CD14-positive monocyte (primary cell): ENCODE data around the gene USP46. TPM values are rescaled to one million over a fixed set of nuclear protein-coding genes. Genes with fewer than 3 reads are reported as not detected.
A peak's percentile ranks its signal among the peaks of the same experiment; 100 is the strongest.

Experiments used
- DNase-seq, 3 donors: peaks; one replicate each; pipeline ENCODE4 v3.0.0-alpha.2; 2011 to 2022
- H2AFZ ChIP-seq: 2 replicates; pipeline ENCODE4 v1.6.0; 2012; ENCODE audit warnings: mild to moderate bottlenecking, low read depth, low read length, inconsistent platforms; ENCODE audit not compliant: insufficient read depth, poor library complexity, severe bottlenecking
- H3K27ac ChIP-seq, 2 donors: 1 replicate in 1 of 2; 2 replicates in 1 of 2; pipeline ENCODE4 v1.5.1; 2012 to 2013; ENCODE audit warnings: low read length in 2 of 2, control low read depth in 1 of 2, inconsistent platforms in 1 of 2, low read depth in 1 of 2, mild to moderate bottlenecking in 1 of 2
- H3K27me3 ChIP-seq, 2 donors: one replicate each; pipeline versions ENCODE4 v1.6.0 to v1.6.1; 2011 to 2013; ENCODE audit warnings: low read length in 2 of 2; ENCODE audit not compliant: control insufficient read depth in 2 of 2, insufficient read depth in 2 of 2
- H3K36me3 ChIP-seq, 2 donors: replicated peaks in 1 of 2; 1 replicate in 1 of 2; 2 replicates in 1 of 2; pipeline versions ENCODE4 v1.5.1 to v1.6.1; 2012 to 2013; ENCODE audit warnings: low read length in 2 of 2, control low read depth in 1 of 2, inconsistent platforms in 1 of 2, mild to moderate bottlenecking in 1 of 2; ENCODE audit not compliant: insufficient read depth in 2 of 2, control insufficient read depth in 1 of 2
- H3K4me1 ChIP-seq, 2 donors: 1 replicate in 1 of 2; 2 replicates in 1 of 2; pipeline versions ENCODE4 v1.5.1 to v1.6.1; 2012 to 2013; ENCODE audit warnings: low read length in 2 of 2, control low read depth in 1 of 2, inconsistent platforms in 1 of 2, mild to moderate bottlenecking in 1 of 2, moderate library complexity in 1 of 2; ENCODE audit not compliant: insufficient read depth in 2 of 2, control insufficient read depth in 1 of 2
- H3K4me2 ChIP-seq: replicated peaks from 2 replicates; pipeline ENCODE3; 2012; ENCODE audit warnings: low read length, moderate library complexity, mild to moderate bottlenecking; ENCODE audit not compliant: poor library complexity, severe bottlenecking; ENCODE audit errors: extremely low read depth
- H3K4me3 ChIP-seq, 3 experiments: fragments of 200-600 bp in 1 of 3; sonication (generic) in 1 of 3; replicated peaks in 1 of 3; 1 replicate in 2 of 3; 2 replicates in 1 of 3; pipeline ENCODE4 v1.5.1; 2011 to 2013; ENCODE audit warnings: low read length in 3 of 3, mild to moderate bottlenecking in 3 of 3, control low read depth in 2 of 3, low read depth in 2 of 3, inconsistent platforms in 1 of 3, moderate library complexity in 1 of 3
- H3K79me2 ChIP-seq: 2 replicates; pipeline ENCODE4 v1.6.0; 2012; ENCODE audit warnings: mild to moderate bottlenecking, control low read depth, inconsistent platforms, low read length, moderate library complexity; ENCODE audit not compliant: insufficient read depth
- H3K9ac ChIP-seq: 2 replicates; pipeline ENCODE4 v1.6.0; 2017; ENCODE audit warnings: low read length, mild to moderate bottlenecking; ENCODE audit not compliant: insufficient read depth, poor library complexity, severe bottlenecking
- H3K9me3 ChIP-seq, 2 donors: replicated peaks in 1 of 2; 1 replicate in 1 of 2; 2 replicates in 1 of 2; pipeline versions ENCODE4 v1.5.1 to v1.6.1; 2012 to 2013; ENCODE audit warnings: low read length in 2 of 2, control low read depth in 1 of 2; ENCODE audit not compliant: control insufficient read depth in 1 of 2, insufficient read depth in 1 of 2
- H4K20me1 ChIP-seq: 2 replicates; pipeline ENCODE4 v1.6.0; 2012; ENCODE audit warnings: mild to moderate bottlenecking, low read length, control low read depth, moderate library complexity; ENCODE audit not compliant: insufficient read depth
- H3K27ac Mint-ChIP-seq, 7 donors: one replicate each; pipeline ENCODE4 v1.8.0; 2020; ENCODE audit warnings: mild to moderate bottlenecking in 7 of 7, mixed read lengths in 7 of 7, moderate library complexity in 6 of 7, inconsistent platforms in 2 of 7
- H3K27me3 Mint-ChIP-seq, 3 donors: one replicate each; pipeline ENCODE4 v1.8.0; 2021 to 2022; ENCODE audit warnings: low read depth in 3 of 3, mild to moderate bottlenecking in 3 of 3, mixed read lengths in 3 of 3, moderate library complexity in 3 of 3, inconsistent platforms in 1 of 3
- H3K36me3 Mint-ChIP-seq, 2 donors: one replicate each; pipeline ENCODE4 v1.8.0; 2020; ENCODE audit warnings: mixed read lengths in 2 of 2, inconsistent platforms in 1 of 2, mild to moderate bottlenecking in 1 of 2
- H3K4me1 Mint-ChIP-seq: one replicate; pipeline ENCODE4 v1.8.0; 2020; ENCODE audit warnings: mild to moderate bottlenecking, mixed read lengths
- H3K4me3 Mint-ChIP-seq, 2 donors: one replicate each; pipeline ENCODE4 v1.8.0; 2020; ENCODE audit warnings: mild to moderate bottlenecking in 2 of 2, mixed read lengths in 2 of 2, moderate library complexity in 1 of 2
- H3K9me3 Mint-ChIP-seq, 7 donors: one replicate each; pipeline ENCODE4 v1.8.0; 2020 to 2022; ENCODE audit warnings: mixed read lengths in 7 of 7, mild to moderate bottlenecking in 6 of 7, moderate library complexity in 6 of 7, inconsistent platforms in 2 of 7
- CTCF ChIP-seq: fragments of 200-600 bp; IDR thresholded peaks from one replicate; pipeline ENCODE4 v1.8.0; 2022; ENCODE audit warnings: antibody characterized with exemption, mild to moderate bottlenecking
- WGBS: methylation state at CpG from one replicate; pipeline ENCODE4 v1.1.5; 2013; ENCODE audit warnings: missing lambda C conversion rate; ENCODE audit not compliant: insufficient coverage; 5-methylcytosine and 5-hydroxymethylcytosine counted together
- intact Hi-C, 2 donors: fragments of 100-400 bp; cut with micrococcal nuclease; formaldehyde crosslinking; loops; one replicate each; pipeline versions ENCODE4 v1.15.0 to v1.15.1; 2023
- polyA plus RNA-seq, 3 donors: library from polyadenylated mRNA; depleted of rRNA in 1 of 3; unstranded in 2 of 3; stranded (reverse) in 1 of 3; fragments of 300-500 nt in 2 of 3; fragments of >200 nt in 1 of 3; fragmentation: Illumina TruSeq in 2 of 3; gene quantifications; 1 replicate in 2 of 3; 2 replicates in 1 of 3; pipeline ENCODE4 v1.2.3, GENCODE V29; 2012 to 2021

USP46 gene
- polyA plus RNA-seq, 3 donors = 2.3 to 3.9 (median 2.7) TPM

GRCh38 chr4:52617336-52618020 is 41.6 kb downstream of the USP46 start:
- no peak for DNase-seq
- Histone ChIP-seq H3K9me3 (no peaks in the 10 kb centered on the region), H3K79me2 (no peaks in the 10 kb centered on the region), H3K36me3 (no peaks in the 10 kb centered on the region), H3K27me3 (no peaks in the 10 kb centered on the region), H2AFZ (no peak overlapping the region), H3K4me1 (no peaks in the 10 kb centered on the region), H3K4me2 (no peak overlapping the region), H4K20me1 (no peaks in the 10 kb centered on the region), H3K9ac (no peak overlapping the region), H3K4me3 (no peak overlapping the region), H3K27ac (no peak overlapping the region)
- intact Hi-C loops = no loop called here
- Mint-ChIP-seq H3K27ac (peak overlapping the region in 1 of 7 donors; percentile 50), H3K9me3 (peaks cover 0 to 4% (median 2%) of the 10 kb centered on the region in 7 donors), H3K36me3 (peaks cover 0 to 8% of the 10 kb centered on the region in 2 donors), H3K4me1 (peaks cover 2% of the 10 kb centered on the region), H3K27me3 (no peaks in the 10 kb centered on the region), H3K4me3 (no peak overlapping the region)
- 100% methylated on average over 1 of the region's 3 CpGs for WGBS
- no peak for TF ChIP-seq CTCF

- H3K79me2 ChIP-seq = no peaks in the 10 kb centered on the region
- peaks cover 0 to 7% (median 4%) of the 10 kb centered on the region in 7 donors for H3K9me3 Mint-ChIP-seq
- no peak for TF ChIP-seq CTCF
- no peaks in the 10 kb centered on the region for H3K4me1 ChIP-seq
- no peak overlapping the region for H3K27ac Mint-ChIP-seq
- no peak overlapping the region for H3K4me3 ChIP-seq
- H3K9me3 ChIP-seq = no peaks in the 10 kb centered on the region
- H3K27me3 ChIP-seq = no peaks in the 10 kb centered on the region
- H3K36me3 ChIP-seq = peaks cover 4 to 9% of the 10 kb centered on the region in 2 donors
- WGBS = no CpG with 5 or more reads among the region's 1 CpG
- no peak overlapping the region for H3K9ac ChIP-seq
- intact Hi-C loops = no loop called here
- no peak for DNase-seq
- peaks cover 2% of the 10 kb centered on the region for H3K4me1 Mint-ChIP-seq
- no peak overlapping the region for H3K4me3 Mint-ChIP-seq
- peaks cover 15% of the 10 kb centered on the region in 2 donors for H3K36me3 Mint-ChIP-seq
- no peak overlapping the region for H3K4me2 ChIP-seq
- no peaks in the 10 kb centered on the region for H4K20me1 ChIP-seq
- no peak overlapping the region for H2AFZ ChIP-seq
- no peaks in the 10 kb centered on the region for H3K27me3 Mint-ChIP-seq
- H3K27ac ChIP-seq = no peak overlapping the region
Observed at GRCh38 chr4:52614241-52614640, 44.9 kb downstream of the USP46 start.
